Breast epithelium (tissue), 4 donors: ENCODE results near the gene SLC6A3. TPM values are rescaled to one million over a fixed set of nuclear protein-coding genes. Genes with fewer than 3 reads are reported as not detected.

Experiments
- DNase-seq, 2 donors: peaks; one replicate each; pipeline ENCODE4 v3.0.0-alpha.2; 2019; ENCODE audit warnings: low spot score in 2 of 2
- H3K27ac ChIP-seq, 2 donors: fragments of 200-600 bp; sonication (generic) in 1 of 2; one replicate each; pipeline ENCODE4 v1.5.1; 2016 to 2019; ENCODE audit warnings: mild to moderate bottlenecking in 1 of 2
- H3K27me3 ChIP-seq, 2 donors: fragments of 200-600 bp; sonication (generic) in 1 of 2; one replicate each; pipeline versions ENCODE4 v1.5.1 to v1.6.0; 2017 to 2019; ENCODE audit warnings: control low read depth in 1 of 2, mild to moderate bottlenecking in 1 of 2
- H3K36me3 ChIP-seq: fragments of 200-600 bp; one replicate; pipeline ENCODE4 v1.5.1; 2019
- H3K4me1 ChIP-seq, 2 donors: fragments of 200-600 bp; sonication (generic); one replicate each; pipeline ENCODE4 v1.5.1; 2016 to 2019; ENCODE audit warnings: control low read depth in 1 of 2
- H3K4me3 ChIP-seq, 3 donors: fragments of 200-600 bp; sonication (generic); 1 replicate in 2 of 3; 2 replicates in 1 of 3; pipeline ENCODE4 v1.5.1; 2016 to 2019; ENCODE audit warnings: mild to moderate bottlenecking in 3 of 3, moderate library complexity in 2 of 3
- H3K9me3 ChIP-seq, 2 donors: fragments of 200-600 bp; sonication (generic) in 1 of 2; one replicate each; pipeline ENCODE4 v1.5.1; 2016 to 2019; ENCODE audit warnings: control low read depth in 1 of 2
- POLR2A ChIP-seq: fragments of 450-650 bp; IDR thresholded peaks from one replicate; pipeline ENCODE4 v1.6.1; 2016; ENCODE audit warnings: antibody characterized with exemption, mild to moderate bottlenecking, moderate library complexity
- POLR2AphosphoS5 ChIP-seq, 3 donors: sonication (generic); formaldehyde crosslinking; IDR thresholded peaks; one replicate each; pipeline ENCODE4 v1.6.1; 2017; ENCODE audit warnings: antibody characterized with exemption in 3 of 3
- intact Hi-C: fragments of 100-400 bp; cut with DNase I; formaldehyde crosslinking; loops from one replicate; pipeline ENCODE4 v1.15.1; 2023; ENCODE audit warnings: low total_unique reads
- total RNA-seq, 3 donors: library from RNA; depleted of rRNA; stranded (reverse); fragments of >200 nt; gene quantifications; one replicate each; pipeline ENCODE4 v1.1.0, GENCODE V29; 2016
- TF ChIP-seq, protein P1 (sequence below), 3 donors: fragments of 450-650 bp; IDR thresholded peaks; one replicate each; pipeline ENCODE4 v1.5.1; 2016 to 2017; ENCODE audit warnings: antibody characterized with exemption in 3 of 3, mild to moderate bottlenecking in 3 of 3, moderate library complexity in 3 of 3

Gene SLC6A3
- total RNA-seq, 3 donors from 2014 or later, result under 0.01 to 0.32 (median 0.15) TPM

DNA sequence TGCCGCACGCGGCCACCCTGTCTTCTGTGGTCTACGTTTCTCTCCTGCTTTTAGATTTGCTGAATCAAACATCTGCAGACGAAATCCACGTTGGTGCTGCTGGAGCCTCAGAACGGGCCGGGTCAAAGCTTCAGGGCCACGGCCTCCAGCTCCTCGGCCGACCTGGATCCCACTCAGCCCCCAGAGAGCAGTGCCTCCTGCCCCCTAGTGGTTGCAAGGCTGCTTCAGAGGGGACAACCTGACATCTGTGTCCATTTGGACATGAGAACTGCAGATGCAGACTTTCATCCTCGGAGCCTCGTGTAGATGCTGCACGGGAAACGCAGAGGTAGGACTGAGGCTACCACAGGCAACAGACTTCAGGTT, 23.0 kb upstream of the SLC6A3 start:
- DNase-seq, result peak in 1 of 2 donors; percentile 41

GRCh38 chr5:1467341-1468246, 22.4 kb upstream of the SLC6A3 start:
- DNase-seq, result peak in 1 of 2 donors; percentile 46
- TF ChIP-seq POLR2A, result no peak
- TF ChIP-seq POLR2AphosphoS5 (IDR thresholded peaks at IDR 0.05), result no peak
- TF ChIP-seq, protein P1, sequence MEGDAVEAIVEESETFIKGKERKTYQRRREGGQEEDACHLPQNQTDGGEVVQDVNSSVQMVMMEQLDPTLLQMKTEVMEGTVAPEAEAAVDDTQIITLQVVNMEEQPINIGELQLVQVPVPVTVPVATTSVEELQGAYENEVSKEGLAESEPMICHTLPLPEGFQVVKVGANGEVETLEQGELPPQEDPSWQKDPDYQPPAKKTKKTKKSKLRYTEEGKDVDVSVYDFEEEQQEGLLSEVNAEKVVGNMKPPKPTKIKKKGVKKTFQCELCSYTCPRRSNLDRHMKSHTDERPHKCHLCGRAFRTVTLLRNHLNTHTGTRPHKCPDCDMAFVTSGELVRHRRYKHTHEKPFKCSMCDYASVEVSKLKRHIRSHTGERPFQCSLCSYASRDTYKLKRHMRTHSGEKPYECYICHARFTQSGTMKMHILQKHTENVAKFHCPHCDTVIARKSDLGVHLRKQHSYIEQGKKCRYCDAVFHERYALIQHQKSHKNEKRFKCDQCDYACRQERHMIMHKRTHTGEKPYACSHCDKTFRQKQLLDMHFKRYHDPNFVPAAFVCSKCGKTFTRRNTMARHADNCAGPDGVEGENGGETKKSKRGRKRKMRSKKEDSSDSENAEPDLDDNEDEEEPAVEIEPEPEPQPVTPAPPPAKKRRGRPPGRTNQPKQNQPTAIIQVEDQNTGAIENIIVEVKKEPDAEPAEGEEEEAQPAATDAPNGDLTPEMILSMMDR (IDR thresholded peaks at IDR 0.05), result no peak
- Histone ChIP-seq H3K4me3 (no peak overlapping the region), H3K27me3 (no peaks in the 10 kb centered on the region), H3K27ac (no peak overlapping the region), H3K36me3 (peaks cover 5% of the 10 kb centered on the region), H3K4me1 (no peaks in the 10 kb centered on the region), H3K9me3 (no peaks in the 10 kb centered on the region)
- intact Hi-C loops, result no loop called here

More for the DNA sequence above, 23.0 kb upstream of the SLC6A3 start:
- Histone ChIP-seq H3K27me3 (no peaks in the 10 kb centered on the region), H3K36me3 (no peaks in the 10 kb centered on the region), H3K9me3 (no peaks in the 10 kb centered on the region), H3K4me1 (no peaks in the 10 kb centered on the region), H3K27ac (no peak overlapping the region), H3K4me3 (no peak overlapping the region)
- TF ChIP-seq, protein P1 (IDR thresholded peaks at IDR 0.05), result peak in 1 of 3 donors; percentile 15
- TF ChIP-seq POLR2A (no peak), POLR2AphosphoS5 (IDR thresholded peaks at IDR 0.05) (no peak)
- intact Hi-C loops, result no loop called here

- intact Hi-C loops, result no loop called here
- H3K27ac ChIP-seq, result no peak overlapping the region
- no peak overlapping the region for H3K4me3 ChIP-seq
- no peaks in the 10 kb centered on the region for H3K9me3 ChIP-seq
- no peak for TF ChIP-seq POLR2A
- TF ChIP-seq POLR2AphosphoS5 (IDR thresholded peaks at IDR 0.05), result no peak
- TF ChIP-seq, protein P1 (IDR thresholded peaks at IDR 0.05), result no peak
- H3K4me1 ChIP-seq, result no peaks in the 10 kb centered on the region
- H3K27me3 ChIP-seq, result no peaks in the 10 kb centered on the region
- peaks cover 7% of the 10 kb centered on the region for H3K36me3 ChIP-seq
- DNase-seq, result peak in 1 of 2 donors; percentile 40
Observed at GRCh38 chr5:1466631-1467265, 21.5 kb upstream of the SLC6A3 start.

GRCh38 chr5:1465966-1466471, 20.8 kb upstream of the SLC6A3 start:
- intact Hi-C loops, result no loop called here
- H3K27ac ChIP-seq, result no peak overlapping the region
- H3K36me3 ChIP-seq, result peaks cover 7% of the 10 kb centered on the region
- no peak overlapping the region for H3K4me3 ChIP-seq
- no peaks in the 10 kb centered on the region for H3K27me3 ChIP-seq
- DNase-seq, result peak in 1 of 2 donors; percentile 34
- TF ChIP-seq POLR2A (no peak), POLR2AphosphoS5 (IDR thresholded peaks at IDR 0.05) (no peak)
- TF ChIP-seq, protein P1 (IDR thresholded peaks at IDR 0.05), result no peak
- no peaks in the 10 kb centered on the region for H3K9me3 ChIP-seq
- H3K4me1 ChIP-seq, result no peaks in the 10 kb centered on the region

- H3K4me1 ChIP-seq, result no peaks in the 10 kb centered on the region
- H3K27me3 ChIP-seq, result no peaks in the 10 kb centered on the region
- no peaks in the 10 kb centered on the region for H3K9me3 ChIP-seq
- intact Hi-C loops, result no loop called here
- H3K36me3 ChIP-seq, result peaks cover 7% of the 10 kb centered on the region
- DNase-seq, result no peak
- TF ChIP-seq POLR2AphosphoS5 (IDR thresholded peaks at IDR 0.05), result no peak
- no peak for TF ChIP-seq POLR2A
- TF ChIP-seq, protein P1 (IDR thresholded peaks at IDR 0.05), result no peak
- H3K4me3 ChIP-seq, result no peak overlapping the region
- no peak overlapping the region for H3K27ac ChIP-seq
Observed at GRCh38 chr5:1465117-1465516, 19.9 kb upstream of the SLC6A3 start.
